GM20431 (cell line): ENCODE data around the gene EFCAB3.
"Not testable (repeated sequence)": the region's sequence is repeated elsewhere in the genome, so short reads cannot be mapped to it uniquely, and the experiment has no call there.

Source experiments
- in situ Hi-C: fragments of 300-500 bp; cut with MseI, MboI; formaldehyde crosslinking; loops from one replicate; pipeline ENCODE4 v1.15.0; 2020; ENCODE audit warnings: low sequenced_read_pairs; ENCODE audit not compliant: unreplicated experiment

Gene EFCAB3

GRCh38 chr17:62380253-62380652, at the start of gene EFCAB3:
Gene EFCAB3 (plus strand): TSS chr17:62380553. CDS start chr17:62382980, 2,427 bp downstream.
- in situ Hi-C loops, result no loop called here

DNA sequence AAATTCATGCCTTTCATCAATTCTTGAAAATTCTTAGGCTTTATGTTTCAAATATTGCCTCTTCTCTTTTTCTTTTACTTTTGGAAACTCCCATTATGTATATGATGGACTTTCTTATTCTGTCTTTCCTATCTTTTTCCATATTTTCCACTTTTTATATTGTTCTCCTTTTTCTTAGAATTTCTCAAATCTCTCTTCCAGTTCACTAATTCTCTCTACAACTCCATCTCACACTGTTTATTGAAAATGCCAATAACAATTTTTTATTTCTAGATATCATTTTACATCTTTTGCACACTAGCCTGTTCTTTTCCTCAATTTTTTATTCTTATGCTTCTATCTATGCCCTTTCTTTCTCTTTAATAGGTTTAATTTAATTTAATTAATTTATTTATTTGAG, 43.8 kb upstream of the EFCAB3 start:
- in situ Hi-C loops, result no loop called here

DNA sequence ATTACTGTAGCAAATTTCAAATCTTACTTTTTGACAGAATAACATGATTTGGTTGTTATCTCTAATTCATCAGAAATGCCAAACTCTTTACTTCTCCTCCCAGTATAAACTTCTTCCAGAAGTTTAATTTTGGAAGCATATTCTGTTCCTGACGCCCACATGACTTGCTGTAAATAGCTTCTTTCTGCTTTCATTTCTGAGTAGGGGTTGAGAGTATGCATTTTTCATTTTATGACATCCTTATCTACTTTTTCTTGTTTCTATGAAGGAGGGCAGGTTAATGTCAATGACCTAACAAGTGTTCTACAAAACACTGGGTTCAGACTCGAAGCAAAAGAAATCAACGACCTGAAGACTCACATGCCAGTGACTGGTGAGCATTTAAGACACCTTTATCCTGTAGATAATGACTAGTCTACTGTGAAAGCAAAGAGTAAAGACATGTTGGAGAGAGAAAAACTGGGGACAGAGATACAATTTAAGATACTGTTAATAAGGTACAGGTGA, 36.5 kb upstream of the EFCAB3 start:
- in situ Hi-C loops, result no loop called here

DNA sequence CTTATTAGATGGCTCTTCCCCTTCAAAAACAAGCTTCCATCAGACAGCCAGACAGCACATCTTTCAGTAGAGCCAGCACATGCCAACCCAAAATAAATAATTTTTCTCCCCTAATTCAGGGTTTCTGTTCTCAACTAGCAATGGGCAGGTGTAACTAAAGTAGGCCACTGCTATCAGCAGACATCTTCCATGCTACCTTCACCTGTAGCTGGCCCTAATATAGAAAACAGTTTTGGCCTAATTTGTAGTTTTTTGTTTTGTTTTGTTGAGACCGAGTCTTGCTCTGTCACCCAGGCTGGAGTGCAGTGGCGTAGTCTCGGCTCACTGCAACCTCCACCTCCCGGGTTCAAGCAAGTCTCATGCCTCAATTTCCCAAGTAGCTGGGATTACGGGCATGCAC, 29.2 kb upstream of the EFCAB3 start:
- in situ Hi-C loops, result no loop called here

GRCh38 chr17:62366191-62366590, 14.2 kb upstream of the EFCAB3 start:
- in situ Hi-C loops, result no loop called here

DNA sequence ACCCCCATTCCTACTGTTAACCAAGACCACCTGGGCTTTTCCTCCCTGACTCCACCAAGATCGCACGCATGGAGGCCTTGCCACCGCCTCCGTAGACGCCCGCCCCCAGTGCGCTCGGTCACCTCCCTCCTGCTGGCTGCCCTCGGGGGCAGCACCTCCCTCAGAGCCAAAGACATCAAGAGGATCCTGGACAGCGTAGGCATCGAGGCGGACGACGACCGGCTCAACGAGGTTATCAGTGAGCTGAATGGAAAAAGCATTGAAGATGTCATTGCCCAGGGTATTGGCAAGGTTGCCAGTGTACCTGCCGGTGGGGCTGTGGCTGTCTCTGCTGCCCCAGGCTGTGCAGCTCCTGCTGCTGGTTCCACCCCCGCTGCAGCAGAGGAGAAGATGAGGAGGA, 1.2 kb downstream of the EFCAB3 start:
- in situ Hi-C loops, result no loop called here

- in situ Hi-C loops, result no loop called here
These were observed 8.5 kb downstream of the EFCAB3 start for GRCh38 chr17:62388856-62389255.

- in situ Hi-C loops, result no loop called here
These were observed 12.6 kb downstream of the EFCAB3 start for GRCh38 chr17:62392908-62393307.

DNA sequence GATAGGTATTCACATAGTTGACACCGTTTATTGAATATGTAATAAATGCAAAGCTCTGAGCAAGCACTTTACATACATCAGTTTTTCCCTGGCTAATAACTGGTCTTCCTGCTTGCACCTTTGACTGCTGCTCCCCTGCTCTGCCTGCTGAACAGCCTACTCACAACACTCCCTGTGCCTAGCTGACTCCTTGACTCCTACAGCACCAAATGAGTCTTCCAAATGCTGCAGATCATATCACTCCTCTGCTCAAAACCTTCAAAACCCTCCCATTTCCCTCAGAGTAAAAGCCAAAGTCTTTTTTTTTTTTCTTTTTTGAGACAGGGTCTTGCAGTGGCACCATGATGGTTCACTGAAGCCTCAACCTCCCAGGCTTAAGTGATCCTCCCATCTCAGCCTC, 18.5 kb downstream of the EFCAB3 start:
- in situ Hi-C loops, result no loop called here

DNA sequence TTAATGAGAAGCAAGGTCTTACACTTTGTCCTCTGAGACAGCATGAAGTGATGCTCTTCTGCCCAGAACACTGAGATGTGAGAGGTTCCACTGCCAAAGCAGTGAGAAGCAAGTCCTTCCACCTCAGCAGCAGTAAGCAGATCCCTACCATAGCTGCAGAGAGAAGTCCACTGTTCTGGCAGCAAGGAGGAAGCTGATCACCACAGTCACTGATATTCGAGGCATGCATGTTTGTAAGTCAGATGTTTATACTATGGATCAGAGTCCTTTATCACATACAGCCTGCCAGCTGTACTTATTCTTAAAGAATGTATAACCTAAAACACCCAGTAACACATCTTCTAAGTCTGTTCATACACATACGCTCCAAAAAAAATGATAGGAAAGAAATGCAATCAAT, 25.1 kb downstream of the EFCAB3 start:
- in situ Hi-C loops, result no loop called here

DNA sequence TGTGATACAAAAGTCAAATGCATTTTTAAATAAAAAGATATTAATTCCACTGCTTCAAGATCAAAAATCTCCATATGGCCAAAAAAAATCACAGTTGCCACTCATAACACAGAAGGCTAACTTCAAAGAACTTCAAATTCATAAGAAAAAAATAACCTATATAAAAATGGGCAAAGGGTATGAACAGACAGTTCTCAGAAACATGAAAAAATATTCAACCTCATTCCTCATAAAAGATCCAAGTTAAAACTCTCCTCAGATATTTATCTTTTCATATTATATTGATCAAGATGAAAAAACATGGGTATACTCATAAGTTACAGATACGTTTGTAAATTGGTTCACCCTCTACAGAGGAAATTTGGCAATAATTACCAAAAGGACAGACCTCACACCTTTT, 32.7 kb downstream of the EFCAB3 start:
- in situ Hi-C loops, result not testable (repeated sequence)

GRCh38 chr17:62423647-62424461, 43.5 kb downstream of the EFCAB3 start, which contains the start of gene METTL2A:
Gene METTL2A (plus strand): TSS chr17:62423897. CDS start chr17:62423903, 6 bp downstream.
- in situ Hi-C loops, result not testable (repeated sequence)

DNA sequence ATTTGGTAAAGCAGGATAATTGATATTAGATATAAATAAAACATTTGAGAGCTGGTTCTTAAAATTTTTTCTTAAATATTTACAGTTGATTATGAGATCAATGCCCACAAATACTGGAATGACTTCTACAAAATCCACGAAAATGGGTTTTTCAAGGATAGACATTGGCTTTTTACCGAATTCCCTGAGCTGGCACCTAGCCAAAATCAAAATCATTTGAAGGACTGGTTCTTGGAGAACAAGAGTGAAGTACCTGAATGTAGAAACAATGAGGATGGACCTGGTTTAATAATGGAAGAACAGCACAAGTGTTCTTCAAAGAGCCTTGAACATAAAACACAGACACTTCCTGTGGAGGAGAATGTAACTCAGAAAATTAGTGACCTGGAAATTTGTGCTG, 45.9 kb downstream of the EFCAB3 start:
- in situ Hi-C loops, result not testable (repeated sequence)

- in situ Hi-C loops, result not testable (repeated sequence)
These were observed 54.9 kb downstream of the EFCAB3 start for GRCh38 chr17:62435251-62435650.

GRCh38 chr17:62441181-62441580, 60.8 kb downstream of the EFCAB3 start:
- in situ Hi-C loops, result not testable (repeated sequence)

GRCh38 chr17:62444063-62444462, 63.7 kb downstream of the EFCAB3 start:
- in situ Hi-C loops, result no loop called here

- in situ Hi-C loops, result not testable (repeated sequence)
These were observed 65.4 kb downstream of the EFCAB3 start for GRCh38 chr17:62445791-62446190.

- in situ Hi-C loops, result not testable (repeated sequence)
These were observed 71.8 kb downstream of the EFCAB3 start for GRCh38 chr17:62452195-62452594.

- in situ Hi-C loops, result not testable (repeated sequence)
These were observed 72.7 kb downstream of the EFCAB3 start for GRCh38 chr17:62453041-62453440.

GRCh38 chr17:62453656-62454055, 73.3 kb downstream of the EFCAB3 start:
- in situ Hi-C loops, result not testable (repeated sequence)

GRCh38 chr17:62454111-62454510, 73.8 kb downstream of the EFCAB3 start:
- in situ Hi-C loops, result not testable (repeated sequence)

- in situ Hi-C loops, result no loop called here
These were observed 75.7 kb downstream of the EFCAB3 start for GRCh38 chr17:62456016-62456415.
